ENCODE data around the gene GM2A. TPM values are rescaled to one million over a fixed set of nuclear protein-coding genes. Genes with fewer than 3 reads are reported as not detected.

Gene GM2A
- total RNA-seq, 1 experiment from 2014 or later: 15.7 TPM

DNA sequence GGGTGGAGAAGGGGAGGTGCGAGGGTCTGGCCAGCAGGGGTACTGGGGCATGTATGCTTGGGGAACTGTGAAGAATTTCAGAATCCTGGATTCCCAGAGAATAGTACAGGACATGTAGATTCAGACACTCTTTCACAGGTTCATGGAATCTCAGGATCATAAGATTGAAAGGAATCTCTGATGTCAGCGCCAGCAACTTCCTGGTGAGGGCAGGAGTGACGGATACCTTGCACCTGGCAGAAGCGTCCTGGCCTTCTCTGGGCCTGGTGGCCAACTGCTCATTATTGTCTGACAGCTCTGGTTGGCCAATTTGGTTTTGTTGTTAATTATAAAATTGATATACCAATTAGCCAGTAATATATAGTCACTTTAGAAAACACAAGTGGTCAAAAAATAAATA lies 6.9 kb downstream of the GM2A start:
- Histone ChIP-seq H3K36me3 (no peaks in the 10 kb centered on the region; the same call in 1 of the 2 replicates), H3K9me3 (no peaks in the 10 kb centered on the region), H3K27me3 (no peaks in the 10 kb centered on the region), H3K4me3 (no peak overlapping the region)
- no peak for DNase-seq

DNA sequence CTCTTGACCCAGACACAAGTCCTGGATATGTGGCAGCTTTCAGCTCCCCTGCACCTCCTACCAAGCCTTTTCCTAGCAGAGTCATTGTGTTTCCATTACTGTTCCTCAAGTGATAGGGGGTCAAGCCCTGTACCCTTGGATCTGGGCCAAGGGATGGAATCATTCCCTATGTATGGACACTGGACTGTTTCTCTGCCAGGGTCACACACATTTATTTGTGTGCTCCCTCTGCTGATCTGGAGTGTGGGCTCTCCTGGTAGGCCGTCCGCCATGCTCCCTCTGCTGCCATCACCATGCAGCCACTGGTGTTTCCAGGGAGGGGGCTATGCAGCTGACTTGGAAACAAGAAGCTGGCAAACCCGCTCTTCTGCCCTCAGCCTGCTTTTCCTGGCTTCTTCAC lies 9.5 kb downstream of the GM2A start:
- H3K27me3 ChIP-seq: no peaks in the 10 kb centered on the region
- H3K36me3 ChIP-seq: no peaks in the 10 kb centered on the region; the same call in 1 of the 2 replicates
- no peaks in the 10 kb centered on the region for H3K9me3 ChIP-seq
- no peak for DNase-seq
- H3K4me3 ChIP-seq: no peak overlapping the region

DNA sequence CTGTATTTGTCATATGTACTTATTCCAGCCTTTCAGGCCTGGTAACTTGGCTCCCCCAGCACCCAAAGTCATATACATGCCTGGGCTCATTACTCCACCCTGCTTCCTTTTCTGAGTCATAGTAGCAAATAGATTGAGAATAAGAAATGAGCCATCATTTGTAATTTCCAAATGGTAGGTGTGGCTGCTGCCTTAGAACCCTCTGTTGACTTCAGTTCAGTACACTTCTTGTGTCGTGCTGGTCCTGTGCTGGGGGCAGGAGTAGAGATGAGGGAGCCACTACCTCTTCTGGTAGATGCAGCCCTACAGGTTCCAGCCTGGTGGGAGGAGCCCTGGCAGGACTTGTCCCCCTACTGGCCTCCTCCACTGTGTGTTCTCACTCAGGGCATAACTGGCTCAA lies 11.1 kb downstream of the GM2A start:
- Histone ChIP-seq H3K36me3 (no peaks in the 10 kb centered on the region; the same call in 1 of the 2 replicates), H3K4me3 (no peak overlapping the region), H3K9me3 (no peaks in the 10 kb centered on the region), H3K27me3 (no peaks in the 10 kb centered on the region)
- peak; percentile 55 for DNase-seq

DNA sequence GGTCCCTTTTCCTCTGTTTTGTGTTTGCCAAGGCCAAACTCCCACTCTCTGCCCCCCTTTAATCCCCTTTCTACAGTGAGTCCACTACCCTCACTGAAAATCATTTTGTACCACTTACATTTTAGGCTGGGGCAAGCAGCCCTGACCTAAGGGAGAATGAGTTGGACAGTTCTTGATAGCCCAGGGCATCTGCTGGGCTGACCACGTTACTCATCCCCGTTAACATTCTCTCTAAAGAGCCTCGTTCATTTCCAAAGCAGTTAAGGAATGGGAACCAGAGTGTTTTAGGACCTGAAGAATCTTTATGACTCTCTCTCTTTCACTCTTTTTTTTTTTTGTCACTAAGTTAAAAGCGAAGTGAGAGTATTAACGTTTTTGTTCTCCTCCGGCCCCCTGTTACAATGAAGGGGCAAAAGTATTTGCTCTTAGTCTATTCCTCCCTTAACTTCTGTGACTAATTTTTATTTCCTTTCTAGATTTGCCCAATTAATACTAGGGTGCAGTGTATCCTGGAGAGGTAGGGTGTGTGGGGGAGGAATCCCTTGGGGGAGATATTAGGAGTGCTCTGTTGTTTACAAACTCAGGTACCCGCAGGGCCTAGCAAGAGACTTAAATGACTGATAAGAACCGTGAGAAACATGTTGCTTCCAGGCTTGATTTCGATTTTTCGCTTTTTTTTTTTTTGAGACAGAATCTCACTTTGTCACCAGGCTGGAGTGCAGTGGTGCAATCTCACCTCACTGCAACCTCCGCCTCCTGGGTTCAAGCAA lies 14.7 kb downstream of the GM2A start:
- no peak overlapping the region for H3K4me3 ChIP-seq
- H3K27me3 ChIP-seq: no peaks in the 10 kb centered on the region
- no peaks in the 10 kb centered on the region for H3K9me3 ChIP-seq
- no peak for DNase-seq
- no peaks in the 10 kb centered on the region for H3K36me3 ChIP-seq

DNA sequence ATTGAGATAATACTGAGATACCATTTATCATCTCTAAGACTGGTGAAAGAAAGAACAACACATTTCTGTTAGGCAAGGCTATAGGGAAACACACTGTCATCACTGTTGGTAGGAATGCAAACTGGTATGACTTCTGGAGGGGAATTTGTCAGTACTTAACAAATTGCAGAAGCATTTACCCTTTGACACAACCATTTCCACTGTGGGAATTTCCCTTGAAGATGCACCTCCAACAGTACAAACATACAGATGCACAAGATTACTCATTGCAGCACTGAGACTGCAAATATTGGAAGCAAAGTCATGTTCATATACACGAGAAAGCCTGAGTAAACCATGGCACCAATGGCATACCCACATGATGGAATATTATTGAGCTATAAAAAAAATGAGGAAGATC lies 17.6 kb downstream of the GM2A start:
- Histone ChIP-seq H3K36me3 (no peaks in the 10 kb centered on the region), H3K9me3 (no peaks in the 10 kb centered on the region), H3K27me3 (0 out of 2 replicates have a peak, but pooled peaks cover 3% of the 10 kb centered on the region), H3K4me3 (no peak overlapping the region)
- DNase-seq: no peak

DNA sequence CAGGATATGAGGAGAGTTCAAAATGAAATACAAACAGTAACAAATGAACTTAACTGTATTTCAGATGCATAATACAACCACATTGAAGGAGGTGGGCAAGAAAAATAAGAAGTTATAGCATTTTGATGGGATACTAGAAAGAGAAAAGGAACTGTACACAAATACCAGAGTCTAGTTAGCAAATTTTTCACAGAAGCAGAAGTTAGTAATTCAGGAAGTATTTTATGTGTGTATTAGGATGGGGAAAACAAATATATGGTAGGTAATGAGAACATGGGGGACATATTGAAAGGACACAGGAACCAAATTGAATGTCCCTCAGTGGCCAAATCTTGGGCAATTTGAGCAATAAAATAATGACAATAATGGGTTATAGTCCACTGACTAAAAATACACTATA lies 18.4 kb downstream of the GM2A start:
- H3K27me3 ChIP-seq: 0 out of 2 replicates have a peak, but pooled peaks cover 3% of the 10 kb centered on the region
- no peak overlapping the region for H3K4me3 ChIP-seq
- DNase-seq: no peak
- no peaks in the 10 kb centered on the region for H3K9me3 ChIP-seq
- H3K36me3 ChIP-seq: no peaks in the 10 kb centered on the region

DNA sequence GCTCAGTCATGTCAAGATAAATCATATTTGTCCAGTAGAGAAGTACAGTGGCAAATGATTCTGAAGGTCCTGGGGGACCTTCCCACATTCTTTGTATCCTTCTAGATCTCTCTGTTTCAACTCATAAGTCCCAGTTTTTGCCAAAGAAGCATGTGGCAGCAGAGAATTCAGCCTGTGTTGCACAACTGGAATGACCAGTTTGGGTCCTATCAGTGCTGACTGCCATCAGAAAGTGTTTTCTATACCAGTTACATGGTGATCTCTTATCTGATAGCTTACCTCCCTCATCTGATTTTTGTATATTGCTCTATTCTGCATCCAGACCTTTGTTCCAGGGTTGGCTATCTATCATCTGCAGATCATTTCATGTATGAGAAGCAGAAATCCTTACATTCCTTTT lies 21.7 kb downstream of the GM2A start:
- H3K36me3 ChIP-seq: no peaks in the 10 kb centered on the region
- no peak overlapping the region for H3K4me3 ChIP-seq
- DNase-seq: no peak
- H3K9me3 ChIP-seq: no peaks in the 10 kb centered on the region
- peaks cover 8% of the 10 kb centered on the region; the same call in 1 of the 2 replicates for H3K27me3 ChIP-seq

DNA sequence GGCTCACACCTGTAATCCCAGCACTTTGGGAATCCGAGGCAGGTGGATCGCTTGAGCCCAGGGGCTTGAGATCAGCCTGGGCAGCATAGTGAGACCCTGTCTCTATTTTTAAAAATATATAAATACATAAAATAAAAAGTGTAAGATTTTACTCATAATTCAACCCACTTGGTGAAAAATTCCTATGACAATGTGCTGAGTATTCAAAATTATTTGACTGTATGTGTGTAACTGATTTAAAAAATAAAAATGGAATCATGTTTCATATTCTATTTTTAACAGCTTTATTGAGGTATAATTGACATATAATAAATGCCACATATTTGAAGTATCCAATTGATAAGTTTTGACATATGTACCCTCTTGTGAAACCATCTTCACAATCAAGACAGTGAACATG lies 22.8 kb downstream of the GM2A start:
- Histone ChIP-seq H3K27me3 (peaks cover 9% of the 10 kb centered on the region; the same call in 1 of the 2 replicates), H3K36me3 (no peaks in the 10 kb centered on the region), H3K4me3 (no peak overlapping the region), H3K9me3 (no peaks in the 10 kb centered on the region)
- no peak for DNase-seq

DNA sequence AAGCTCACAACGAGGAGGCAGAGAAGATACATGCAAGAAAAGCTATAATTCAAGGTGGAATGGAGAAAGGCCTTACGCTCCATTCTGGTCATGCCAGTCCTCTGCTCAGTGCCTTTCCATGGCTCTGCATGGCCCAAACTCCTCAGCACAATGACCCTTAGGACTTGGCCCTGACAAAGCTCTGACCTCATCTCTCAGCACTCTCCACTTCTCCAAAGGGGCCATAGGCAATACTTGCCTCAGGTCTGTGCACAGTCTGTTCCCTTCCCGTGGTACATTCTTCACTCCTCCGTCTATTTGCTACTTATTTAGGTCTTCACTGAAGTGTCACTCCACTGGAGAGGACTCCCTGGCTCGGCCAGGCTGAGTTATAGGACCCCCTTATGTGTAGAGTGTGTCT lies 25.9 kb downstream of the GM2A start:
- DNase-seq: no peak
- no peak overlapping the region for H3K4me3 ChIP-seq
- no peaks in the 10 kb centered on the region for H3K36me3 ChIP-seq
- peaks cover 14% of the 10 kb centered on the region for H3K27me3 ChIP-seq
- H3K9me3 ChIP-seq: no peaks in the 10 kb centered on the region

DNA sequence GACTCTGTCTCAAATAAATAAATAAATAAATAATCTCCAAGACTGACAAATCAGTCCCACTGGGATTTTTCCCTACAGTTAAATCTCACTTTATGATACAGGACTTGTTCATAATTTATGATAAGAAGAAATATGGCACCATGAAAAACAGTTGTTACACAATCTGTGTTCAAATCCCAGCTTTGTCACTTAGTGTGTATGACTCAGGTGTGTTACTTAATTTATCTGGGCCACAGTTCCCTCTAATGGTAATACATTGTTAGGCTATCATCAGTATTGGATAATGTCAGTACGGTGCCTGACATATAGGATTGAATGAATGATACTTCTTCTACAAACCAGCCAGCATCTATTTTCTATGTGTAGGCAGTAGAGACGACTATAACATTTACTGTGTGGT lies 27.5 kb downstream of the GM2A start:
- Histone ChIP-seq H3K36me3 (no peaks in the 10 kb centered on the region), H3K9me3 (no peaks in the 10 kb centered on the region), H3K4me3 (no peak overlapping the region), H3K27me3 (peaks cover 11% of the 10 kb centered on the region)
- DNase-seq: no peak

DNA sequence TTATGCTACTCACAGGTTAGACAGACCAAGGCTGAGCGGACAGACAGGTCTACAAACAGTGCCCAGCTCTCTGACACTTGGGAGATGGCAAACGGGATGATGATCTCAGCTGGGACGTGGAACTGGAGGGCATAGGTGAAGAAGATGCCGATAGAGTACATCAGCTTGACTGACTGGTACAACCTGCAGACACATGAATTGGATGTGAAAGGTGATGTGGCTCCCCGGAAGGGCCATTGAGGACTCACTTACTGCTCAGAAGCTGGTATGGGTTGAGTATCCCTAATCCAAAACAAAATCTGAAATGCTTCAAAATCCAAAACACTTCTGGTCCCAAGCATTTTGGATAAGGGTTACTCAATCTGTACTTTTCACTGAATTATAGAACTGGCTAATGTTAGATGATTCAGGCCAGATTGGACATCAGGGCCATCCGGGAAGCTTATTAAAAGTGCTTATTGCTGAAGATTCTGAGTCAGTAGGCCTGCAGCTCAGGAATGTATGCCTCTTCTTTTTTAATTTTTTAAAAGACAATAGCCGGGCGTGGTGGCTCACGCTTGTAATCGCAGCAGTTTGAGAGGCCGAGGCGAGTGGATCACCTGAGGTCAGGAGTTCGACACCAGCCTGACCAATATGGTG lies 28.1 kb downstream of the GM2A start:
- Histone ChIP-seq H3K36me3 (no peaks in the 10 kb centered on the region), H3K9me3 (no peaks in the 10 kb centered on the region), H3K27me3 (peaks cover 13% of the 10 kb centered on the region), H3K4me3 (no peak overlapping the region)
- no peak for DNase-seq

DNA sequence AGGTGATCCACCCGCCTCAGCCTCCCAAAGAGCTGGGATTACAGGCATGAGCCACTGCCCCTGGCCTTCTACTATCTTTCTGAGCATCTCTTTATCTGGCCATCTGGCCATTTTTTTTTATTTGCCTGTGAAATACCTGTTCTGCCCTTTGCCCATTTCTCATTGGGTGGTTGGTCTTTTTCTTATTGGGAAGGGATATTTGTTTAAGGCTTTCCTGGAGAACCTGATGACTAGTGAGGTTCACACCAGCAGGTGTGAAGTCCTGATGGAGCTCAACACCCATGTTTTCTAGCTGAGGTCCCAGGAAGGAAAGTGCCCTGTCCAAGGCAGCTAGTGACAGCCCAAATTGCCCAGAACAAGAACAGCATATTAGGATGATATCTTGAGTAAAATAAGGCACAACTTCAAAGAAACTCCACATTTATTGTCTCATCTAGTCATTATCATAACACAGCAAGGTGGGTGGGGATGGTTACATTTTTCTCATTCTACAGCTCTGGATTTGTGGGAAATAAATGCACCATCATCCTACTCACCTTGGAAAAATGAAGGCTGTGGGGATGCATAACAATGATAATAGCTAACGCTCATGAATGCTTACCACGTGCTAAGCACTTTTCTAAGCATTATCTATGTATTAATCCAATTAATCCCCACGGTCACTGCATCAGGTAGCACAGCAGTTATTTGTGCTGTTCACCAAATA lies 30.3 kb downstream of the GM2A start:
- Histone ChIP-seq H3K27me3 (peaks cover 13% of the 10 kb centered on the region), H3K36me3 (no peaks in the 10 kb centered on the region)

DNA sequence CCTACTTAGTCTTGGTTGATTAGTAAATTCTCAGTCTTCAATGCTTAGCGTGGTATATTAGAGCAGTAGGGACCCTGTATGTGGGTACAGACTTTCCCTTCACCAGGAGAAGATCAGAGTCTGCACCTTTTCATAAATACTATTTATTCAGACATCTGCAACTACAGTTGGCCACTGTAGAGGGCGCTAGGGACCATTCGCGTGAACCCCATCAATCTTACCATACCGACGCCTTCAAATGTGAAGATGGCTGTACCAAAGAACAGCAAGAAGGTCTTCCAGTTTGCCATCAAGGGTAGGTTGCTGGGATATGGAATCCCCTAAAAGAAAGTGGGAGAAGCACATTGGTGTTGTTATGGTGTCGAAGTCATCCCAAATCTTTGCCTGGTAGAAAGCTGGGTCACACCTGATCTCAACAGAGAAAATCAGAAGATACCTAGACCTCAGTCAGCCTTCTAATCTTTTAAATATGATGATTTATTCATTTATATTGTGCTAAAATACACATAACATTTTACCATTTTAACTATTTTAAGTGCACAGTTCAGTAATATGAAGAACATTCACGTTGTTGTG lies 31.5 kb downstream of the GM2A start:
- Histone ChIP-seq H3K9me3 (no peaks in the 10 kb centered on the region), H3K4me3 (no peak overlapping the region), H3K36me3 (no peaks in the 10 kb centered on the region), H3K27me3 (peaks cover 10% of the 10 kb centered on the region)
- DNase-seq: no peak

More for the DNA sequence above, 30.3 kb downstream of the GM2A start:
- Histone ChIP-seq H3K9me3 (no peaks in the 10 kb centered on the region), H3K4me3 (no peak overlapping the region)
- no peak for DNase-seq

DNA sequence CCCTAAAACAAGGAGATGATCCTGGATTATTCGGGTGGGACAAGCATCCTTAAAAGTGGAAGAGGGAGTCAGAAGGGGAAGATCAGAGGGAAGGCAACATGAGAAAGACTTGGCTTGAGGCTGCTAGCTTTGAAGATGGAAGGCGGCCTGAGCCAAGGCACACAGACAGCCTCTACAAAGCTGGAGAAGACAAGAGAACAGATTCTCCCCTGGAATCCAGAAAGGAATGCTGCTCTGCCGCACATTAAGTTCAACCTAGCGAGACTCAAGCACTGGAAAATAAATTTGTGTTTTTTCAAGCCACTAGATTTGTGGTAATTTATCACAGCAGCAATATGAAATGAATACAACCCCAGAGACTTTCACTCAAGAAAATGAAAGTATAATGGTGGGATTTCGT lies 32.7 kb downstream of the GM2A start:
- Histone ChIP-seq H3K36me3 (no peaks in the 10 kb centered on the region), H3K27me3 (peaks cover 7% of the 10 kb centered on the region; the same call in 1 of the 2 replicates)

DNA sequence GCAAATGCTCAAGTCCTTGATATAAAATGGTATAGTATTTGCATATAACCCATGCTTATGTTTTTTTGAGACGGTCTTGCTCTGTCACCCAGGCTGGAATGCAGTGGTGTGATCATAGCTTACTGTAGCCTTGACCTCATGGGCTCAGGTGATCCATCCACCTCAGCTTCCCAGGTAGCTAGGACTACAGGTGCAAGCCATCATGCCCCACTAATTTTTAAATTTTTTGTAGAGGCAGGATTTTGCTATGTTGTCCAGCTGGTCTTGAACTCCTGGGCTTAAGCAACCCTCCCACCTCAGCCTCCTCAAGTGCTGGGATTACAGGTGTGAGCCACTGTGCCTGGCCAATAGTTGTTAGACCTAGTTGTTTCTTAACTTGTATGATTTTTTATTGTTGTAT lies 33.3 kb downstream of the GM2A start:
- Histone ChIP-seq H3K27me3 (peaks cover 7% of the 10 kb centered on the region; the same call in 1 of the 2 replicates), H3K36me3 (no peaks in the 10 kb centered on the region), H3K9me3 (no peaks in the 10 kb centered on the region), H3K4me3 (no peak overlapping the region)
- no peak for DNase-seq

More for the DNA sequence above, 32.7 kb downstream of the GM2A start:
- Histone ChIP-seq H3K9me3 (no peaks in the 10 kb centered on the region), H3K4me3 (no peak overlapping the region)
- DNase-seq: no peak

DNA sequence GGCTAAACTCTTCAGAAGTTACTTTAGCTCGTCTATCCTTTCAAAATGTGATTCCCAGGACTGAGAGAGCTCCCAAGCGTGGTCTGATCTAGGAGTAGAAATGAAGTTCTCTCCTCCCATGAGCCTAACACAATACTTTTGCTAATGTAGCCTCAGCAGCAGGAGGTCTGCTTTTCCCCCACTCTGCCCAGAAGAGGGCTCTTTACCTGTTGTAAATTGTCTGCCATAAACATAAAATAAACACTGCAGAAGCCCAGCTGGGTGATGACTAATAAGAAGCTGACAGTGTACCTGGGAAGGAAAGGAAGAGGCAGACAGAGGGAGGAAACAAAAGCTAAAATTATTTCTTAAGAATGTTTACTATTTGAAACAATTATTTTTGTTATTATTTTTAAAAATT lies 35.2 kb downstream of the GM2A start:
- peaks cover 7% of the 10 kb centered on the region; the same call in 1 of the 2 replicates for H3K27me3 ChIP-seq
- no peak for DNase-seq
- peaks cover 3% of the 10 kb centered on the region; the same call in 1 of the 2 replicates for H3K9me3 ChIP-seq
- H3K36me3 ChIP-seq: no peaks in the 10 kb centered on the region
- H3K4me3 ChIP-seq: no peak overlapping the region

DNA sequence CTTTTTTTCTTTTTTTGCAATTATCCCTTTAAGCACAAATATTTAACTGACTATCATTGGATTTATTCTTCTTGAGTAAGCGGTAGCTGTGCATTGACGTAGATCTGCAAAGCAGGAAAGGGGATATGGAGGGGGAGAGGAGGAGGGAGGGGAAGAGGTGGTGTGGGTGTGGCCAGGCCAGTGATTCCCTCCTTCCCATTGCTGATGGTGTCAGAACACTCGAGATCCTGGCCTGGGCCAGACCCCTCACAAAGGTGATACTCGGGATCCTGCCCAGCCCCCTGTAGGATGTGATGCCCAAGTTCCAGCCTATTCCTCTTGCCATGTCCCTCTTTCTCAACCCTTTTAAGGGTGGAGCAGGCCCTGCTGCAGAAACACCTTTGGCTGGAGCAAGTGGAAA lies 40.6 kb downstream of the GM2A start:
- Histone ChIP-seq H3K9me3 (peaks cover 3% of the 10 kb centered on the region; the same call in 1 of the 2 replicates), H3K27me3 (peaks cover 6% of the 10 kb centered on the region), H3K36me3 (no peaks in the 10 kb centered on the region), H3K4me3 (no peak overlapping the region)
- no peak for DNase-seq

Data from MG63 (cell line).